ENCODE results near the gene CD180.

The CD180 gene

GRCh38 chr5:67156976-67157583, 39.5 kb downstream of the CD180 start:
- DNase-seq: no peak

GRCh38 chr5:67154556-67155206, 41.9 kb downstream of the CD180 start:
- DNase-seq: no peak

DNA sequence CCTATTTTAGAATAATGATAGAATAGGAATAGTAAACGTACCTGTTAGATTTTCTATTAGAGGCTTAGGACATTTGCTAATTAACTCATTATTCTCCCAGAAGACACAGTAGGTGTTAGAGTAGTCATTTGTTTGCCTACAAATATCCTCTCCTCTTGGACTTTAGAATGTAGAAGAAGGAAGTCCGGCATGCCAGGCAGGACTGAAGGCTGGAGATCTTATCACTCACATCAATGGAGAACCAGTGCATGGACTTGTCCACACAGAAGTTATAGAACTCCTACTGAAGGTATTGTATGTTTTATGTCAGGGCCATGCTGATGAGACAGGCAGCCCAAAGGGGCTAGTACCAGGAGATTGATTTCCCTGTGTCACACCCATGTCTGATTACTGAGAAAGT, 43.3 kb downstream of the CD180 start:
- no peak for DNase-seq

DNA sequence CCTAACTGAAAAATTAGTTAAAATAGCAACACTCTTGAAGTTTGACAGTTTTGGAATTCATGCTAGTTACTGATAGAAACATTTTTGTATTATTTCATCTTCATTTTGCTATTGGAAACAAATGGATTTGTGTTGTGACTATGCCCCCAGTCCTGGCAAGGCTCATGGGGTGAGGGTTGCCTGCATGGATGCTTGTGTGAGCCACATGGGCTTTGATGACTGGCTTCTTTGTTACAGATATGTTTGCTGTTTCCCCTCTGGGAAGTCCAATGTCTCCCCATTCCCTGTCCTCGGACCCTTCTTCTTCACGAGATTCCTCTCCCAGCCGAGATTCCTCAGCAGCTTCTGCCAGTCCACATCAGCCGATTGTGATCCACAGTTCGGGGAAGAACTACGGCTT, 44.2 kb downstream of the CD180 start:
- DNase-seq: no peak

- DNase-seq: no peak
These were observed 46.6 kb downstream of the CD180 start for GRCh38 chr5:67149951-67150523.

GRCh38 chr5:67149057-67149950, 47.3 kb downstream of the CD180 start:
- peak; percentile 38 for DNase-seq

DNA sequence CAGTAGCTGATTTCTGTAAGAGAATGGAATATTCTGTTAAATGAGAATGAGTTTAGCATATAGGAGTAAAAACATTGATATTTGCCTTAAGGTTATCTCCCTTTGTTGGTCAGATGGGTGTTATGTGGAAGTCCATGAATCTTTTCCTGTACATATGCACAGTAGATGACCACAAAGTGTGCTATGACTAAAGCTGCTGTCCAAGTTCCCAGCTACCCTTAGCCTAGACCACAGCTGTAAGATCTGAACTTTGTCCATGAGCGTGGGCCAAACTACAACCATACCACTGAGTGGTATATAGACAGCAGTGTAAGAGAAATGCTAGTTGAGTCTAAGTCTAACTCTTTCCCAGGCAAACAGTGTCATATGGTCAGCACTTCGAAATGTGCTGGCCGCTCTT, 48.8 kb downstream of the CD180 start:
- no peak for DNase-seq

GRCh38 chr5:67146981-67147380, 49.6 kb downstream of the CD180 start:
- DNase-seq: no peak

- DNase-seq: no peak
These were observed 50.0 kb downstream of the CD180 start for GRCh38 chr5:67146574-67146973.

GRCh38 chr5:67144183-67144639, 52.4 kb downstream of the CD180 start:
- DNase-seq: no peak

GRCh38 chr5:67143549-67143948, 53.0 kb downstream of the CD180 start:
- DNase-seq: no peak

DNA sequence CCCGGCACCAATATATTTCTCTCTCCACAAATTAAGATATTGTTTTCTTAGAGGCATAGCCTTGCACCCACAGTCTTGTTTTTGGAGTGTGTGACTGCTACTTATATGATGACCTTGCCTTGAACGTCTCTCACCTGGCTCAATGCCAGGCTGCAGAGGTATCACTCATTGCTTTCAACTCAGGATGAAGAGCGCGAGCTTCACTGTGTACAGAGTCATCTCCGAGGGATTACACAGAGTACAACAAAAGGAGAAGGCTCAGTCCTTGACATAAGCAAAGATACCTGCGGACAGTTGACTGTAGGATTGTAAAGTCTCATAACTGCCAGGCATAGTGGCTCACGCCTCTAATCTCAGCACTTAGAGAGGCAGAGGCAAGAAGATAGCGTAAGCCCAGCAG, 53.8 kb downstream of the CD180 start:
- no peak for DNase-seq

GRCh38 chr5:67141644-67142043, 55.0 kb downstream of the CD180 start:
- no peak for DNase-seq

GRCh38 chr5:67140413-67140812, 56.2 kb downstream of the CD180 start:
- DNase-seq: no peak

GRCh38 chr5:67139030-67139429, 57.6 kb downstream of the CD180 start:
- no peak for DNase-seq

- DNase-seq: no peak
These were observed 61.1 kb downstream of the CD180 start for GRCh38 chr5:67135381-67135984.

- DNase-seq: no peak
These were observed 62.8 kb downstream of the CD180 start for GRCh38 chr5:67133776-67134175.

DNA sequence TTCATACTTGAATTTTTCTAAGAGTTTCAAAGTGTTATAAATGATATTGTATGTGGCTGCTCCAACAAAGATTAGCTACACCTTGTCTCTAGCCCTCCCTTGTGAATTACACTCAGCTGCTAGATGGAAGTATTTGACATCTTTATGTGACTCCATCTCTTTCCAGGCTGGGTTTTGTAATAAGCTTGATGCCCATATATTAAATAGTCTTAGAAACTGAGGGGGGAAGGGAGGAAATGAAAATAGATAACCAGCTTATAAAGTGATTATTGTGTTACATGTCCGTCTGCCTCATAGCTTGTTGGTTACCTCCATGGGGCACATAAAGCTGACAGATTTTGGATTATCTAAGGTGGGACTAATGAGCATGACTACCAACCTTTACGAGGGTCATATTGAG, 63.4 kb downstream of the CD180 start:
- DNase-seq: no peak

GRCh38 chr5:67129768-67130167, 66.8 kb downstream of the CD180 start:
- no peak for DNase-seq

Measured in right hindlimb (tissue), 1 donor.